Measurements from ENCODE around the gene TOR1AIP1. TPM values are rescaled to one million over a fixed set of nuclear protein-coding genes. Genes with fewer than 3 reads are reported as not detected.
"Not testable (repeated sequence)": the region's sequence is repeated elsewhere in the genome, so short reads cannot be mapped to it uniquely, and the experiment has no call there.

The TOR1AIP1 gene
- total RNA-seq, 1 experiment from 2014 or later = 21.3 TPM

- H4K20me1 ChIP-seq (ENCODE audit: low read length) = peaks cover 24% of the 10 kb centered on the region
- no peaks in the 10 kb centered on the region for H3K27me3 ChIP-seq (ENCODE audit: low read length)
- H3K4me2 ChIP-seq (ENCODE audit: low read length) = peak overlapping the region; percentile 88
- DNase-seq (peak; percentile 2), ATAC-seq (no peak)
- H3K4me3 ChIP-seq (ENCODE audit: low read length) = peak overlapping the region; percentile 92
- H3K9ac ChIP-seq (ENCODE audit: low read length) = peak overlapping the region; percentile 94
- POLR2A ChIA-PET (ENCODE audit: unreplicated experiment) = no interaction called here
- H3K27ac ChIP-seq (ENCODE audit: low read length) = no peak overlapping the region
- intact Hi-C loops (cut with micrococcal nuclease) = loop anchor here (2.0 kb wide), 1 partner anchor 73 kb away; the partner anchor contains the start of gene TOR1AIP1
- H3F3A ChIP-seq (ENCODE audit: low read length, unreplicated experiment) = no peaks in the 10 kb centered on the region
- peaks cover 56% of the 10 kb centered on the region for H3K79me2 ChIP-seq (ENCODE audit: low read length)
- TF ChIP-seq EZH2phosphoT487 (IDR thresholded peaks at IDR 0.05; ENCODE audit: borderline replicate concordance, low read length) (no peak), CTCF (conservative IDR thresholded peaks at IDR 0.05; ENCODE audit: low read depth, low read length) (no peak), EZH2 (IDR thresholded peaks at IDR 0.05; ENCODE audit: low read length, unreplicated experiment) (no peak)
- no peaks in the 10 kb centered on the region for H3K9me2 ChIP-seq (replicated peaks; ENCODE audit: low read length)
- H3K4me1 ChIP-seq (ENCODE audit: insufficient read depth, low read length) = peaks cover 10% of the 10 kb centered on the region; the same call in 1 of the 2 replicates
- no peaks in the 10 kb centered on the region for H3K36me3 ChIP-seq (ENCODE audit: low read depth, low read length)
- CTCF ChIA-PET = no interaction called here
- TSS peak; percentile 57 for BruUV-seq (replicated peaks)
- H2AFZ ChIP-seq (ENCODE audit: low read length) = no peak overlapping the region
- no peaks in the 10 kb centered on the region for H3K9me3 ChIP-seq (ENCODE audit: low read length)
Measured at GRCh38 chr1:179955731-179956130, 73.6 kb downstream of the TOR1AIP1 start.

- BruUV-seq (replicated peaks) = no TSS peak
- Histone ChIP-seq H3K9me2 (replicated peaks; ENCODE audit: low read length) (no peaks in the 10 kb centered on the region), H2AFZ (ENCODE audit: low read length) (no peak overlapping the region), H3K4me3 (ENCODE audit: low read length) (no peak overlapping the region), H3K79me2 (ENCODE audit: low read length) (peaks cover 75% of the 10 kb centered on the region), H3K27ac (ENCODE audit: low read length) (no peak overlapping the region), H3K36me3 (ENCODE audit: low read depth, low read length) (no peaks in the 10 kb centered on the region), H3K9me3 (ENCODE audit: low read length) (no peaks in the 10 kb centered on the region), H3K4me1 (ENCODE audit: insufficient read depth, low read length) (peaks cover 10% of the 10 kb centered on the region; the same call in 1 of the 2 replicates), H3F3A (ENCODE audit: low read length, unreplicated experiment) (no peaks in the 10 kb centered on the region), H3K4me2 (ENCODE audit: low read length) (no peak overlapping the region), H4K20me1 (ENCODE audit: low read length) (peaks cover 26% of the 10 kb centered on the region), H3K27me3 (ENCODE audit: low read length) (no peaks in the 10 kb centered on the region), H3K9ac (ENCODE audit: low read length) (no peak overlapping the region)
- TF ChIP-seq EZH2phosphoT487 (IDR thresholded peaks at IDR 0.05; ENCODE audit: borderline replicate concordance, low read length) = no peak
- no peak for TF ChIP-seq CTCF (conservative IDR thresholded peaks at IDR 0.05; ENCODE audit: low read depth, low read length)
- TF ChIP-seq EZH2 (IDR thresholded peaks at IDR 0.05; ENCODE audit: low read length, unreplicated experiment) = no peak
- DNase-seq (no peak), ATAC-seq (no peak)
- ChIA-PET CTCF (no interaction called here), POLR2A (ENCODE audit: unreplicated experiment) (no interaction called here)
- intact Hi-C loops (cut with micrococcal nuclease) = no loop called here
Measured at GRCh38 chr1:179958359-179958758, 76.3 kb downstream of the TOR1AIP1 start.

- ATAC-seq; BruUV-seq (replicated peaks); H3K9me3 ChIP-seq (ENCODE audit: low read length); intact Hi-C loops (cut with micrococcal nuclease); H3K9me2 ChIP-seq (replicated peaks; ENCODE audit: low read length); H3K9ac ChIP-seq (ENCODE audit: low read length); H3K4me3 ChIP-seq (ENCODE audit: low read length); H3K27ac ChIP-seq (ENCODE audit: low read length); H3K27me3 ChIP-seq (ENCODE audit: low read length); CTCF ChIA-PET; DNase-seq; H3F3A ChIP-seq (ENCODE audit: low read length, unreplicated experiment); H3K36me3 ChIP-seq (ENCODE audit: low read depth, low read length); H3K4me2 ChIP-seq (ENCODE audit: low read length); H3K4me1 ChIP-seq (ENCODE audit: insufficient read depth, low read length); H2AFZ ChIP-seq (ENCODE audit: low read length); POLR2A ChIA-PET (ENCODE audit: unreplicated experiment): not testable (repeated sequence)
- Histone ChIP-seq H3K79me2 (ENCODE audit: low read length) (peaks cover 88% of the 10 kb centered on the region), H4K20me1 (ENCODE audit: low read length) (peaks cover 12% of the 10 kb centered on the region)
Measured at GRCh38 chr1:179962168-179962567, 80.1 kb downstream of the TOR1AIP1 start.
